HG03097 (cell line): Measurements from ENCODE around the gene ZNF697.
"Not testable (repeated sequence)": the region's sequence is repeated elsewhere in the genome, so short reads cannot be mapped to it uniquely, and the experiment has no call there.

Experiments used
- ATAC-seq: cut with Tn5 transposase; IDR thresholded peaks from one replicate; pipeline ENCODE4 v1.9.1; 2021; ENCODE audit not compliant: unreplicated experiment, low FRiP score

Gene ZNF697

DNA sequence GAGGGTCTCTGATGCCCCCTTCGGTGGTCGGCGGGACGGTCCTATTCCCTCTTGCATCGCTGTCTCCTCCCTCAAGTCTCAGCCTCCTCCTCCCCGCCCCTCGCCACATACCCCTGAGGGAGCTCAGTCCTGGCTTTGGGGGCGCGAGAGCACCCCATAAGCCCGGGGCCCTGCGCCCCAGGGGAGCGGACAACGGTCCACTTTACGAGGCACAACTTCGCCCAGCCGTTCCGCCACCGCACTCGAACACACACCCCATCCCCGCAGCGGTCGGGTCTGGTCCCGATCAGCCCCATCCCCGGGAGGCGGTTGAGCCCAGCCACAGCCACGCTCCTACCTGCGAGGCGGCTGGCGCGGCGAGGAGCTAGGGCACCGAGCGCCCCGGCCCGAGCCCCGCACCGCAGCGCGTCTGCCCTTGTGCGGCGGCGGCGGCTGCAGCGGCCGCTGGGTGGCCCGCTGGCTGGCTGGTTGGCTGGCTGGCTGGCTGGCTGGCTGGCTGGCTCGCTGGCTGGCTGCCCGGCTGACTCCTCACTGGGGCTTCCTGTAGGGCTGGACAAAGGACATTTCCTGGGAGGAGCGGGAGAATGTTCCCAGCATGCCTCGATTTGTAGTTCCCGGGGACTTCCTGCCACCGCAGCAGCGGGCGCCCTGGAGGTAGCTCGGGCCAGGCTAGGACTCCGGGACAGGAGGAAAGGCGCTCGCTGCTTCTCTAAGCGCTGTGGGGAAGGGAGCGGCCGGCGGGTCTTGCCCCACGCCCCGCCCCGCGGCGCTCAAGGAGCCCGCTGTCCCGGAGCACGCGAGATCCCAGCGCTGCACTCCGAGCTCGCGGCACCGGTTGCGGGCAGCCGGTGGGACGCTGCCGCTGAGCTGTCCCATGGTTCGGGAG is at the start of gene ZNF697:
Gene ZNF697 (minus strand): TSS at position 533 of the 886 bp plus-strand sequence. CDS start 22,166 bp downstream, outside the sequence.
- ATAC-seq, result peak; percentile 66

DNA sequence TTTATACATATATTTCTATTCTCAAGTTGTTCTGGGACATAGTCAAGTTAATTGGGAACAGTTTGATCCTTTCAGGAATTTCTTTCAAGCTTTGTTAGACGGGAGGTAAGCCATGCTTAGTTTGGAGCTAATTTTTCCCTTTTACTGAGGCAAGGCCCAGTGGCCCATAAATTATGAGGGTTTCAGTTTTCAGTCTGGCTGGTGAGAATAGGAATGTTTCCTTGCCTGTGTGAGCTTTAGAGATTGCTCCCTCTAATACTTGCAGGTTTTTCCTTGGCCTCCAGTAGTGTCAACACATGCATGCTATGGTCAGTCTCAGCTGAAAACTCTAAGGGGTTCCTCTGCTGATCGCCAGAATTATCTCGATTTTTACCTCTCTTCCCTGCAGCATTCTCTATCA is 49.5 kb upstream of the ZNF697 start:
- no peak for ATAC-seq

DNA sequence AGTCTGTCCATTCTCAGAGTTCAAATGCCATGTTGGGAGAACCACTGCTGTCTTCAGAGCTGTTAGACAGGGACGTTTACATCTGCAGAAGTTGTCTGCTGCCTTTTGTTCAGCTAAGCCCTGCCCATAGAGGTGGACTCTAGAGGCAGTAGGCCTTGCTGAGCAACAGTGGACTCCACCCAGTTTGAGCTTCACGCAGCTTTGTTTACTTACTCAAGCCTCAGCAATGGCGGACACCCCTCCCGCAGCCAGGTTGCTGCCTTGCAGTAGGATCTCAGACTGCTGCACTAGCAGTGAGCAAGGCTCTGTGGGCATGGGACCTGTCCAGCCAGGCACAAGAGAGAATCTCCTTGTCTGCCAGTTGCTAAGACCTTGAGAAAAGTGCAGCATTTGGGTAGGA is 48.8 kb upstream of the ZNF697 start:
- not testable (repeated sequence) for ATAC-seq

DNA sequence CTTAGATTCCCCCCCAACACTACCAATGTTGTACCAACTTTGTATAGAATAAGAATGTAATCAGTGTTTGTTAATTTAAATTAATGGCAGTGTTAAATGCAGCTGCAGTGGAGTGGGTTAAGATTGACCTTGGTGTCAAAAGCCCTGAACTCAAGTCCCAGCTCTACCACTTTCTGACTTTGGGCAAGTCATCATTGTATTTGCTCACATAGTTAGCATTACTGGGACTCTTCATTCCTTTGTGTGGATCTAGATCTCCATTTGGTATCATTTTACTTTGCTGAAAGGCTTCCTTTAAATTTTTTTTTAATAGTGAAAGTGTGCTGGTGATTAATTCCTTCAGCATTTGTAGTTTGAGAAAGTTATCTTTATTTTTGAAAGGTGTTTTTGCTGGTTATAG is 41.4 kb upstream of the ZNF697 start:
- ATAC-seq, result no peak

- ATAC-seq, result no peak
Measured at GRCh38 chr1:119688810-119689209, 40.7 kb upstream of the ZNF697 start.

DNA sequence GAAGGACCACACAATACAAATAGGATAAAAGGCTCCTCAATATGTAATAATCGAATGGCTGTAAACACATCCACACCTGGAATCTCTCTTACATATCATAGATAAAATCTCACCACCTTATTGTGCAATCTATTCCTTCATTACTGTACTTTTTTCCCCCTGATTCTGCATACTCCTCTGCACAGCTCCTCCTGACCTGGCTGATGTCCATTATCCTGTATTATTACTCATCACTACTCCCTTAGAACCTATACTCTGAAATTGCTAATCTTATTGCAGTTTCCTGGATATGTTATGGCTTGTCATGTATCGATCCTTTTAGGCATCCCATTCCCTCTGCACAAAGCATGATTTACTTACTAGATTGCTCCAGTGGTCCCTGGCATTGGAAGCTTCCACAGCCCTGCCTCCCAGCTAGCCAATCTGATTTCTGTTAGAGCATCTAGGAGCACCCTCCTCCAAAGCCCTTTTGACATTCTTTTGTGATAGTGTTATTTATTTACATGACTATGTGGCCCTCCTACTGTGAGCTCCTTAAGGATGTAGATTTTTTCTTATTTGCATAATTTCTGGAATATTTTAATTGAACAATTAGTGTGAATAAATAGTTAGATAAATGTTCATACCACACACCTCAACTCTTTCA is 39.5 kb upstream of the ZNF697 start:
- no peak for ATAC-seq

- no peak for ATAC-seq
Measured at GRCh38 chr1:119686661-119687060, 38.6 kb upstream of the ZNF697 start.

- ATAC-seq, result no peak
Measured at GRCh38 chr1:119683893-119684292, 35.8 kb upstream of the ZNF697 start.

- no peak for ATAC-seq
Measured at GRCh38 chr1:119682141-119682540, 34.1 kb upstream of the ZNF697 start.

DNA sequence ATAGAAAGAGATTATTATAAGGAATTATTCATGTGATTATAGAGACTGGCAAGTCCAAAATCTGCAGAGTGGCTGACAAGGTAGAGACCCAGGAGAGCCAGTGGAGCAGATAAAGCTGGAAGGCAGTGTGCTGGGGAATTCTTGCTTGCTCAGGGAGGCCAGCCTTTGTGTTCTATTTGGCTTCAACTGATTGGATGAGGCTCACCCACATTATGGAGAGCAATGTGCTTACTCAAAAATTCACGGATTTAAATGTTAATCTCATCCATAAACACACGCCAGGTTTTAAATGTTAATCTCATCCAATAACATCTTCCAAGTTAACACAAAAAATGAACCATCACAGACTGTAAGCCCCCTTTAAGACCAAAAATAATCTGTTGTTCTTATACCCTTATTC is 33.5 kb upstream of the ZNF697 start:
- no peak for ATAC-seq

GRCh38 chr1:119680723-119681122 is 32.7 kb upstream of the ZNF697 start:
- ATAC-seq, result no peak

DNA sequence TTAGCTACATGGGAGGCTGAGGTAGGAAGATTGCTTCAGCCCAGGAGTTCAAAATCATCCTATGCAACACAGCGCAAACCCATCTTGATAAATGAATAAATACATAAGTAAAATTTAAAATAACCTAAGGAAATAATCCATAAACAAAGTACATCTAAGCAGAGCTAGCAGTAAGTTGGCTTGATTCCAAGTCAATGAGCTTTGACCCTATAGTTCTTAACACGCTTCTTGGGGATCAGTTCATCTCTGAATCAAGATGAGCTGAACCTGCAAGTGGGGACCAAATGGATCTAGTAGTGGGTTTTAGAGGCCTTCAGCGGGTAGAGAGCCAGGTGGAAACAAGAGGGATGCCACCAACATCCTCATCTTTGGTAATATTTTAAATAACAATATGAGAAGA is 32.1 kb upstream of the ZNF697 start:
- no peak for ATAC-seq

DNA sequence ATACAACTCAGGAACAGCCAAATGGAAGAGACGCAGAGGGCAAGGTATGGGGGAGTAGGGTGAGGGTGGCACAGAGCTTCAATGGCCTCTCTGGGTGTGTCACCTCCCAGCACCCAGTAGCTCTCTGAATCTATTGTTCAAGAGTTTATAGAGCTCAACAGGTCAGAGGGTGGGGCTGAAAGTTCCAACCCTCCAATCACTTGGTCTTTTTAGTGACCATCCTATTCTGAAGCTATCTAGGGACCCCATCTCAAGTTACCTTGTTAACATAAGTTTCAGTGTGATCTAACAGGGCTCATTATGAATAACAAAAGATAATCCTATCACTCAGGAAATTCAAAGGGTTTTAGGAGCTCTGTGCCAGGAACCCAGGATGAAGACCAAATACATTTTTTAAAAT is 31.2 kb upstream of the ZNF697 start:
- ATAC-seq, result no peak

DNA sequence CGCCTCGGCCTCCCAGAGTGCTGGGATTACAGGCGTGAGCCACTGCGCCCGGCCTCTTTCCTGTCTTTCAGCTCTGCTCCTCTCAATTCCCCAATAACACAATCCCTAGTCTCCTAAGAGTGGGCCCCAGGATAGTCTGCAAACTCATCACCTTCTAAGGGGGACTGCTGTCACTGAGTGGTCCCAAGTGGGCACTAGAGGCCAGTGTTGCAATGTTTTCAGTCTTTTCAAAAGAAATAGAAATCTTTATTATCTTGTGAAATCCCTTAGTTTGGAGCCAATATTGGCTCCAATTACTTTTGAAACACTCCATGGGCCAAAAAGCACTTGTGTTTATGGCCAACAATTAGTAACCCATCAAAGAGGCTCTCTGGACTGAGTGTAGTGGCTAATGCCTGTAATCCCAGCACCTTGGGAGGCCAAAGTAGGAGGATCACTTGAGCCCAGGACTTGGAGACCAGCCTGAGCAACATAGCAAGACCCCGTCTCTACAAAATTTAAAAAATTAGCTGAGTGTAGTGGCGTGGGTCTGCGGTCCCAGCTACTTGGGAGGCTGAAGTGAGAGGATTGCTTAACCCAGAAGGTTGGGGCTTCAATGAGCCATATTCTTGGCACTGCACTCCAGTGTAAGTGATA is 28.6 kb upstream of the ZNF697 start:
- ATAC-seq, result no peak

GRCh38 chr1:119675349-119676345 is 27.6 kb upstream of the ZNF697 start:
- ATAC-seq, result peak; percentile 60

DNA sequence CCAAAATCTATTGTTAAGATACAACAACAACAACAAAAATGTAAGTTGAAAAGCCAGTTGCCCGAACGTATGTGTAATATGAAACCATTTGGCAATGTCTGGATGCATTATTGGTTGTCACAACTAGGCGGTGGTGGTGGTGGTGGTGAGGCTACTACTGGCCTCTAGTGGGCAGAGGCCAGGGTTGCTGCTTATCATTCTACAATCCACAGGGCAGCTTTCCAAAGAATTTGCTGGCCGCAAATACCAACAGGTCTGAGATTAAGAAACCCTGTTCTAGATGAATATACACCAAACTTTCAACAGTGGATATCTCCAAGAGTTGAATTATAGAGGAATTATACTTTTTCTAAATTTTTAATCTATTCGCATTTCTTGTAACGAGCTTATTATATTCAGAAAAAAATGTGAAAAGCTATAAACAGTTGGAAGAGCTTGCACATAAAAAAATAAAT is 26.8 kb upstream of the ZNF697 start:
- no peak for ATAC-seq

DNA sequence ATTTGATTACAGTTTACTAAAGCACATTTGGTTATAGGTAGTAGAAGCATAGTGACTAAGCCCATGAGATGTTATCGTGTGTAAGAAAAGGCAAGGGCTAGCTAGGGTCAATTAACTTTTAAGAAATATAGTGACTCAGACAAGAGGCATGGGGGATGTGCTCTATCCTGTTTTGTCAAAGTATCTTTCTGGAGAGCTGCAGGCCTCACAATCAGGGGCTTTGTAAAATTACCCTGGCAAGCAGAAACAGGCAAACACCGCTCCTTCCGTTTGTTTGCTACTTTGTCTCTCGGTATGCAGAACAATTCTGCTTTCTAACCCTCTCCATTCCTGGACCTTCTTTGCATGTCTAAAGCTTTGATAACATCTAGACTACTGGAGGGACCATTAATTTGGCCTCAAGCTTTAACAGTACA is 26.1 kb upstream of the ZNF697 start:
- no peak for ATAC-seq

GRCh38 chr1:119673171-119673940 is 25.3 kb upstream of the ZNF697 start:
- no peak for ATAC-seq

DNA sequence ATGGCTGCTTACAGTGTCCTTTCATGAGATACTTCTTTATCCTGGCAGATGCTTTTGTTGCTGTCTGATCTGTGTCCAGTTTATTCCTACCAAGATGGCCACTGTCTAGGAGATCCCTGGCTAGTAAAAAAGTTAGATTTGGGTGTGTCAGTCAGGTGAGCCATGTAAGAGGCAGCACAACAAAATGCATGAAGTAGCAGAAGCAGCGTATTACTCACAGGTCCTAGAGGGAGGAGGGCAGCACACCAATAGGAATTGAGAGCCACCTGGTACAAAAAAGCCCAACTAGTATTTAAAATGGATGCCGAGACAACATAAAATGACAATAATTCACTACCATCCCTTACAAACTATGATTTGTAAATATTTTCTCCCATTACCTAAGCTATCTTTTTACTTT is 22.8 kb upstream of the ZNF697 start:
- ATAC-seq, result no peak
